NB4 (cell line): Measurements from ENCODE around the gene PLEK.

Source experiments
- CTCF ChIP-seq: IDR thresholded peaks from one replicate; pipeline ENCODE4 v1.5.1; 2012; ENCODE audit warnings: low read depth, low read length
- POLR2A ChIP-seq: IDR thresholded peaks from 2 replicates; pipeline ENCODE4 v1.6.1; 2011; ENCODE audit warnings: mild to moderate bottlenecking; ENCODE audit not compliant: insufficient read length; ENCODE audit errors: extremely low read depth

- TF ChIP-seq CTCF (no peak), POLR2A (no peak)
Observed at GRCh38 chr2:68362749-68363148, 2.3 kb upstream of the PLEK start.
